ENCODE results near the gene ARMCX5. TPM values are rescaled to one million over a fixed set of nuclear protein-coding genes. Genes with fewer than 3 reads are reported as not detected.
A peak's percentile ranks its signal among the peaks of the same experiment; 100 is the strongest.

Gene ARMCX5
- total RNA-seq, 2 donors from 2014 or later = 14.2 to 15.9 TPM

- Histone ChIP-seq H3K36me3 (ENCODE audit: control insufficient read depth, insufficient read depth, low read length) (no peaks in the 10 kb centered on the region), H3K9ac (ENCODE audit: extremely low read depth, low read length, poor library complexity, severe bottlenecking) (no peak overlapping the region), H3K27ac (ENCODE audit: low read depth, low read length) (no peak overlapping the region), H3K27me3 (ENCODE audit: control insufficient read depth, insufficient read depth, low read length, poor library complexity, severe bottlenecking) (no peaks in the 10 kb centered on the region), H3K9me3 (ENCODE audit: control insufficient read depth, low read length) (no peaks in the 10 kb centered on the region), H3K4me1 (ENCODE audit: control insufficient read depth, insufficient read depth, low read length) (no peaks in the 10 kb centered on the region), H3K4me3 (ENCODE audit: low read length) (peak overlapping the region; percentile 73)
- H3K9me3 Mint-ChIP-seq = peaks cover 61% of the 10 kb centered on the region
- peaks cover 9% of the 10 kb centered on the region for H3K27me3 Mint-ChIP-seq (ENCODE audit: insufficient read depth)
- WGBS, 2 experiments (ENCODE audit: insufficient coverage in 1 of 2, insufficient read length in 1 of 2) = 10% methylated on average over 18 of the region's 23 CpGs; no CpG with 5 or more reads in 1 of the 2 experiments
- H3K4me3 Mint-ChIP-seq = peak overlapping the region; percentile 70
- no peak for TF ChIP-seq CTCF (conservative IDR thresholded peaks at IDR 0.05)
- H3K36me3 Mint-ChIP-seq (ENCODE audit: low read depth) = peaks cover 7% of the 10 kb centered on the region
- no peaks in the 10 kb centered on the region for H3K4me1 Mint-ChIP-seq
- H3K27ac Mint-ChIP-seq = no peak overlapping the region
- DNase-seq = no peak
Measured at GRCh38 chrX:102650903-102651241, 51.6 kb downstream of the ARMCX5 start.

DNA sequence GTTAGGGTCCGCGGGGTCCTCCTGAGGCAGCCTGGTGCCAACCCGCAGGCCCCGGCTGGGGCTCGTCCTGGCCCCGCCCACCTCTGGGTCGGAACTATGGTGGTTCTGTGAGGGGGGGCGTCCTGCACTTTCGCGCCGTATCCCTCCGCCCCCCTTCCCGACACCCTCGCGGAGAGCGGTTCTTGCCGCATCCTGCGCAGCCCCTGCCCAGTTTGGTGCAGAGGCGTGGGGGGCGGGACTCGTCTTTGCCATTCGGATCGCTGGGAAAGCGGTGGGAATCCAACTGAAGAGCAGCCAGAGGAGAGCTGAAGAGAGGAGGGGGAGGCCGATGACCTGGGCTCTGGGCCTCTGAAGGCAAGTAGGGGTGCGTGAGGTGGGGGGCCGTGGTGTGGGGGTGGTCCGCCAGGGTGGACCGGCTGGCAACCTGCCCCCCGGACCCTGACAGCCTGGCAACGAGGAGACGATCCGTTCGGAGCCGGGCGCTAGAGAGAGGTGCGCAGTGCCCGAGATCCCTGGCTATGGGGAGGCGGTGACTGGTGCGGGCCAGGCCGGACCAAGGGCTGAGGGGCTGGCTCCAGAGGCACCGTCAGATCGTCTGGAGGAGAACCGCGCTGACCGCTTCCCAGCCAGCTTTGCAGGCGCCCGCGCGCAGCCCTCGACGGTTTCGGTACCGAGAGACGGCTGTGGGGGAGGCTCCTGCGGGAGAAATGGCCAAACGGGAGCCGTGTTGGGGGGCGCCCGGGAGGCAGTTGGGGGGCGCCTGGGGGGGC is 52.1 kb downstream of the ARMCX5 start, which contains the start of gene GPRASP1:
GPRASP1 (plus strand) TSS at position 242 of the 770 bp plus-strand sequence. CDS start 2,431 bp downstream, outside the sequence.
- TF ChIP-seq CTCF (conservative IDR thresholded peaks at IDR 0.05) = no peak
- H3K4me1 Mint-ChIP-seq = no peaks in the 10 kb centered on the region
- DNase-seq = peak; percentile 83
- peaks cover 61% of the 10 kb centered on the region for H3K9me3 Mint-ChIP-seq
- peaks cover 9% of the 10 kb centered on the region for H3K27me3 Mint-ChIP-seq (ENCODE audit: insufficient read depth)
- Histone ChIP-seq H3K27ac (ENCODE audit: low read depth, low read length) (no peak within 1 kb of the TSS), H3K9ac (ENCODE audit: extremely low read depth, low read length, poor library complexity, severe bottlenecking) (peak within 1 kb of the TSS; percentile 20), H3K27me3 (ENCODE audit: control insufficient read depth, insufficient read depth, low read length, poor library complexity, severe bottlenecking) (no peaks in the 10 kb centered on the region), H3K4me1 (ENCODE audit: control insufficient read depth, insufficient read depth, low read length) (no peaks in the 10 kb centered on the region), H3K36me3 (ENCODE audit: control insufficient read depth, insufficient read depth, low read length) (no peaks in the 10 kb centered on the region), H3K9me3 (ENCODE audit: control insufficient read depth, low read length) (no peaks in the 10 kb centered on the region), H3K4me3 (ENCODE audit: low read length) (peak within 1 kb of the TSS; percentile 73)
- H3K4me3 Mint-ChIP-seq = peak within 1 kb of the TSS; percentile 70
- peaks cover 6% of the 10 kb centered on the region for H3K36me3 Mint-ChIP-seq (ENCODE audit: low read depth)
- 1% methylated on average over 56 of the region's 61 CpGs; no CpG with 5 or more reads in 1 of the 2 experiments for WGBS, 2 experiments (ENCODE audit: insufficient coverage in 1 of 2, insufficient read length in 1 of 2)
- no peak within 1 kb of the TSS for H3K27ac Mint-ChIP-seq

- Histone ChIP-seq H3K9ac (ENCODE audit: extremely low read depth, low read length, poor library complexity, severe bottlenecking) (peak overlapping the region; percentile 6), H3K36me3 (ENCODE audit: control insufficient read depth, insufficient read depth, low read length) (no peaks in the 10 kb centered on the region), H3K27ac (ENCODE audit: low read depth, low read length) (no peak overlapping the region), H3K27me3 (ENCODE audit: control insufficient read depth, insufficient read depth, low read length, poor library complexity, severe bottlenecking) (no peaks in the 10 kb centered on the region), H3K4me3 (ENCODE audit: low read length) (peak overlapping the region; percentile 73), H3K9me3 (ENCODE audit: control insufficient read depth, low read length) (no peaks in the 10 kb centered on the region), H3K4me1 (ENCODE audit: control insufficient read depth, insufficient read depth, low read length) (no peaks in the 10 kb centered on the region)
- H3K36me3 Mint-ChIP-seq (ENCODE audit: low read depth) = peaks cover 3% of the 10 kb centered on the region
- peaks cover 60% of the 10 kb centered on the region for H3K9me3 Mint-ChIP-seq
- H3K27me3 Mint-ChIP-seq (ENCODE audit: insufficient read depth) = peaks cover 9% of the 10 kb centered on the region
- H3K27ac Mint-ChIP-seq = no peak overlapping the region
- peak; percentile 75 for TF ChIP-seq CTCF (conservative IDR thresholded peaks at IDR 0.05)
- H3K4me1 Mint-ChIP-seq = no peaks in the 10 kb centered on the region
- peak overlapping the region; percentile 70 for H3K4me3 Mint-ChIP-seq
- peak; percentile 66 for DNase-seq
- WGBS, 2 experiments (ENCODE audit: insufficient coverage in 1 of 2, insufficient read length in 1 of 2) = 6% methylated on average over 16 of the region's 22 CpGs; no CpG with 5 or more reads in 1 of the 2 experiments
Measured at GRCh38 chrX:102652031-102652688, 52.8 kb downstream of the ARMCX5 start.

Other genes with a start within 250 kb of the ARMCX5 start
- gene NXF2B, start 159.5 kb upstream of the ARMCX5 start, total RNA-seq = 1 to 10 TPM; 1.3 to 1.6 TPM
- gene TCP11X2, start 127.7 kb upstream of the ARMCX5 start, total RNA-seq = 1 to 10 TPM; 1.6 to 3.0 TPM
- 10 to 100 TPM; 30.6 to 88.4 TPM for gene TMSB15A, start 82.8 kb upstream of the ARMCX5 start, total RNA-seq
- 1 to 10 TPM; 2.9 to 3.7 TPM for gene GPRASP1, start 52.0 kb downstream of the ARMCX5 start, total RNA-seq
- 10 to 100 TPM; 12.9 to 20.8 TPM for gene GPRASP2, start 112.9 kb downstream of the ARMCX5 start, total RNA-seq
- gene GPRASP3, start 121.2 kb downstream of the ARMCX5 start, total RNA-seq = 10 to 100 TPM in 1 of 2 donors, 1 to 10 TPM in 1; 7.4 to 16.4 TPM

All from endodermal cell (in vitro differentiated cells).